GM19397 (cell line): ENCODE data around the gene SLC7A5.
"Not testable (repeated sequence)": the region's sequence is repeated elsewhere in the genome, so short reads cannot be mapped to it uniquely, and the experiment has no call there.

Experiments
- ATAC-seq: cut with Tn5 transposase; IDR thresholded peaks from one replicate; pipeline ENCODE4 v1.9.1; 2021; ENCODE audit warnings: mild to moderate bottlenecking, moderate library complexity; ENCODE audit not compliant: unreplicated experiment

Gene SLC7A5

DNA sequence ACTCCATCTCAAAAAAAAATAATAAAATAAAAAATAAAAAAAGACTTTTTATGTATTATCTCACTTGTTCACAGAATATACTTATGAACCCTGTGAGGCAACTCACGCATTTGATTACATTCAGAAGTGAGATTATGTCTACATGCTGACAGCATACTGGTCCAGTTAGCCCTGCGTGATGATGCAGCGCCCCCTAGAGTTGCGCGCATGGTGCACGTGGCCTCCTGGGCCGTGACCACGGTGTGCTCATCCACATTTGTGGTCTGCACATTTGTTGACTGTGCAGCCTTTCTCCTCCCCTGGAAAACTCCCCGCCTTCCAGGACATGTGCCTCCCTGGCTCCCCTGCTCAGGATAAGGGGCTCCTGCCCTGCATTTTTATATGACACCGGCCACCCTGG lies 20.5 kb upstream of the SLC7A5 start:
- ATAC-seq: not testable (repeated sequence)

DNA sequence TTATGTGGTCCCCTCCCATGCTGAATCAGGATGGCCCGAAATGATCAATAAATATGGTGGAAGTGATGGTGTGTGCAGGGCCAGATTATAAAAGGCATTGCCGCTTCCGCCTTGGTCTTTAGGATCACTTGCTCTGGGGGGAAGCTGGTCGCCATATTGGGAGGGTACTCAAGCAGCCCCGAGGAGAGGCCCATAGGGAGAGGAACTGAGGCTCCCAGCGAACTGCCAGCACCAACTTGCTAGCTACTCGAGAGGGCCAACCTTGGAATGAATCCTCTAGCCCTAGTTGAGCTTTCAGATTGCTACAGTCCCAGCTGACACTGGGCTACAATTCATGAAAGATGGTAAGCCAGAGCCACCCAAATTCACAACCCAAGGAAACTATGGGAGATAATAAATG lies 19.0 kb upstream of the SLC7A5 start:
- not testable (repeated sequence) for ATAC-seq

DNA sequence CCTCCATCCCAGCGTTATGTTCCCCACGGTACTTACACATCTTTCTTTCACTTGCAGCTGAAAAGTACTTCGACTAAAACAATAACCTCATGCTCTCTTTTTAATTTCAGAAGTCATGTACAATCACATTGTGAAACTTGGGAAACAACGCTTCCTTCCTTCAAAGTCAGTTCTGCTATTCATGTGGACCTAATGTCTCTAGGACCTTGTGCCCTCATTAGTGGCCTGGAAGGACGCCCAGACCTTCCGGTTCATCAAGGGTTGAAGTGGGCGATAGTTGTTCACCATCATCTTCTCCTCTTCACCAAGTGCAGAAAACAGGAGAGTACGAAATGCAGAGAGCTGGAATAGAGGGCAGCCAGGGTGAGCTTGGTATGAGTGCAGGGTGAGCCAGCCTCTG lies 18.6 kb upstream of the SLC7A5 start:
- not testable (repeated sequence) for ATAC-seq

DNA sequence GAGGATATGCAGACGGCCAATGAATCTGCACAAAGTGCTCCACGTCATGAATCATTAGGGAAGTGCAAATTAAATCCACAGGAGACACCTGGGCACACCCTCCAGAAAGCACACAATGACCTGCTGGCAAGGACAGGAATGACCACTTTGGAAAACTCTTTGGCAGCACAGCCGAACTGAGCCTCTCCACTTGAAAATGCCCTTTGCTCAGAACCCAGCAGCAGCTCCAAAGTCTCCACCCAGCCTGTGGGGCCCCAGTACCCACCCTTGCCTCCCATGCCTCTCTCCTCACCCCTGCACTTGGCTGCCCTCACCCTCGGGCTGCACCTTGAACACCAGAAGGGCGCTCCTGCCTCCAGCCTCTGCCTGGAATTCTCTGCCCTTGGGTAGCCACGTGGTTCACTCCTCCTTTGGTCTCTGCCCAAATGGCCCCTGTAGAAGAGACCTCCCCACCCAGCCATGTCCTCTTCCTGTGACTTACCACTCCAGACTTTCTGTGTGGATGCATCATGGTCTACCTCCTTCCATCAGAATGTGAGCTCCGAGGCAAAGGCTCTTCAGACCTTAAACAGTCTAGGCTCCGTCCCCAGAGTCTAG lies 16.2 kb upstream of the SLC7A5 start:
- ATAC-seq: not testable (repeated sequence)

DNA sequence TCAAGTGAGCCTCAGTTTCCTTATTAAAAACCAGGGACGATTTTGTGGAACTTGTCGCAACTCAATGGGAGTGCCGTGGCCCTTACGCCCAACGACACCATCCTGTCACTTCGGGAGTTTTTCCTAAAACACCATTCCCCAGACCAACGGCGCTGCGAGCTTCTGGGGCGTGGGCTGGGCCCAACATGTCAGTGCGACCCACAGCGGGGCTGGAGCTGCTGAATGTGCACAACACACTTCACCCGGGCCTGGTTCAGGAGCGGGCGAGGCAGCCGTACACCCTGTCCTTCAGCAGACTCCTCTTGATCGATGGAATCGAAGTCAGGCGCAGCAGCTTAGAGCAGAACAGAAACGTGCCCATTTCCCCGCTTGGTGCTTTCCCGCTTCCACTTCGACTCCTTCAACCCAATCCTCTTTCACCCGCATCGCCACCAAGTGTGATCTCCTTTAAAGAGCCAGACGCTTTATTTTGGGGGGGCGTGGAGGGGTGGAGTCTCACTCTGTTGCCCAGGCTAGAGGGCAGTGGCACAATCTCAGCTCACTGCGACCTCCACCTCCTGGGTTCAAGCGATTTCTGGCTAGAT lies 13.2 kb upstream of the SLC7A5 start:
- no peak for ATAC-seq

DNA sequence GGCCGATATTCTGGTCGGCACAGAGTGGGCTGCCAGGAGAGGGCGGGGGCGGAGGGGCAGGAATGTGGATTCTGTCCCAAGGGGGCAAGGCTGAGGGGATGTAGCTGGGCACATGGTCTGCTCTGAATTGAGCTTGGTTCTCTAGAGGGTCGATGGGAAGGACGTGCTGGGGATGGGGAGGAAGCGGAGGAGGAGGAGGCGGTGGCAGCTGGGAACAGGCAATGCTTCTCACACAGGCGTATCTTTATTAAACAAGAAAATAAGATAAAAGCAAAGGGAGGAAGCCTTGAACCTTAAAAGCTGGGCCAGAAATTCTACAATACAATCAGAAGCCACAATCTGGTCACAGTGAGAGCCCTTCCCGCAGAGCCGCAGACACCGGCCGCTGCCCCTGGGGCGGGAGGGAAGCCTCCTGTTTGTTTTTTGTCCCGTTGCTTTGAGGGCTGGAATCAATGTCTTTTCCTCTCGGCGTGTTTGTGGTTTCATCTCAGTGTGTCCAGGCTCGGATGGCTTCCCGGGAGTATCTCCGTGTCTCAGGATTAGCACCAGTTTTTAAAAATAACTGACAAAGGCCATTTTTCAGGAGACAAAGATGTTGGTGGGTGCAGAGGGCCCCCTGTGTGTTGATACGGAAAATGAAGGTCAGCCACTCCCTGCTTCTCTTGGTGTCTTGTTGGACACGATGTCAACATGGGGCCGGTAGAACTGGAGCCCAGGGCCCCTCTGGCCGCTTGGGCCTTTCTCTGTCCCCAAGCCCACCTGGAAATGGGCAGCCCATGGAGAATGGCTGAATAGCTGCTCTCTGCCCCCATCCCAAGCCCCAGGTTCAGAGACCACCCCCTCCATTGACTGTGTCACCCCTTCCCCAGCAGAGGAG lies 12.3 kb upstream of the SLC7A5 start:
- ATAC-seq: no peak

DNA sequence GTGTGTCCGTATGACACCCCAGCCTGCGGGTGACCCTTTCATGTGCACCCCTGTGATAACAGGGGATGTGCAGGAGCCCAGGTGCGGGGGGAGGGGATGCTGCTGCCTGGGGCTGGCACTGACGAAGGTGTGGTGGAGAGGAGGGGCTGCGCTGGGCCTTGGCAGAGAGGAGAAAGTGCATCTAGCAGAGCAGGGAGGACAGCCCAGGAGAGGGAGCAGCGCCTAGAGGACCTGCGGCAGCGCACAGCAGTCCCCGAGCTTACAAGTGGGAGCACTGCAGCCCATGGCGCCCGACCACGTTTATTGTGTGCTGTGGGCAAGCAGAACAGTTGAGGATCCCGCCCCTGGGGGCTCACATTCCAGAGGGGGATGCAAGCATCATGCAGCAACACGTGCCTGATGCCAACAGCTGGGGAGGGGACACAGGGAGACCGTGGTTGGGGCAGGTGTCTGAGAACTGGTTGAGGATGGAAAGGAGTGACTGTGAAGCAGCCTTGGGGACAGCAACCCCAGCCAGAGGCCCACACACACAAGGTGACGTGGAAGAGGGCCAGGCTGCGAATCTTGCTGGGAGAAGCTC lies 10.9 kb upstream of the SLC7A5 start:
- ATAC-seq: no peak

DNA sequence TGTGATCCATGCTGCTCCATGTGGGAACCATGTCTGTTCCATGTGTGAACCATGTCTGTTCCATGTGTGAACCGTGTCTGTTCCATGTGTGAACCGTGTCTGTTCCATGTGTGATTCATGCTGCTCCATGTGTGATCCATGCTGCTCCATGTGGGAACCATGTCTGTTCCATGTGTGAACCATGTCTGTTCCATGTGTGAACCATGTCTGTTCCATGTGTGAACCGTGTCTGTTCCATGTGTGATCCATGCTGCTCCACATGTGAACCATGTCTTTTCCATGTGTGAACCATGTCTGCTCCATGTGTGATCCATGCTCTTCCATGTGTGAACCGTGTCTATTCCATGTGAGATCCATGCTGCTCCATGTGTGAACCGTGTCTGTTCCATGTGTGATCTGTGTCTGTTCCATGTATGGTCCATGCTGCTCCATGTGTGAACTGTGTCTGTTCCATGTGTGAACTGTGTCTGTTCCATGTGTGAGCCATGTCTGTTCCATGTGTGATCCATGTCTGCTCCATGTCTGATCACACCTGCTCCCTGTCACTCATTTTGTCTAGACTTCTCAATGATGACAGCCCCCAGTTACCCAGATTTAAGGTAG lies 10.2 kb upstream of the SLC7A5 start:
- ATAC-seq: not testable (repeated sequence)

DNA sequence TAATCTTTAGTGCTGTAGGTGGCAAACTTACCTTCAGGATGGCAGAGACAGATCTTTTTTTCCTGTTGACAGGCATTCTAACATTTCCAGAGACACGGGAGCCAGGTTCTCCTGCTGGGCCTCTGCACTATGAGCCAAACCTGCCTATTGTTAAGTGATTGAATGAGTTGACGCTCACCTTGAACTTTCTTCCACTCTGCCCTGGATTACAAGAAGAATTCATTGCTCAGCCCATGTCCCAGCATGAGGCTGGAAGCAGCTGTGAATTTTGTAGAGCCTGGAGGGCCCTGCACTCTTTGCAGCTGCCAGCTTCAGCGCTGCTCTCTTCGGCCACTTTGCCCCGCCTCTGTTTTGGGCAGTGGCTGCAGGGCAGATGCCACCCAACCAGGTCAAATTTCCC lies 9.4 kb upstream of the SLC7A5 start:
- ATAC-seq: no peak

DNA sequence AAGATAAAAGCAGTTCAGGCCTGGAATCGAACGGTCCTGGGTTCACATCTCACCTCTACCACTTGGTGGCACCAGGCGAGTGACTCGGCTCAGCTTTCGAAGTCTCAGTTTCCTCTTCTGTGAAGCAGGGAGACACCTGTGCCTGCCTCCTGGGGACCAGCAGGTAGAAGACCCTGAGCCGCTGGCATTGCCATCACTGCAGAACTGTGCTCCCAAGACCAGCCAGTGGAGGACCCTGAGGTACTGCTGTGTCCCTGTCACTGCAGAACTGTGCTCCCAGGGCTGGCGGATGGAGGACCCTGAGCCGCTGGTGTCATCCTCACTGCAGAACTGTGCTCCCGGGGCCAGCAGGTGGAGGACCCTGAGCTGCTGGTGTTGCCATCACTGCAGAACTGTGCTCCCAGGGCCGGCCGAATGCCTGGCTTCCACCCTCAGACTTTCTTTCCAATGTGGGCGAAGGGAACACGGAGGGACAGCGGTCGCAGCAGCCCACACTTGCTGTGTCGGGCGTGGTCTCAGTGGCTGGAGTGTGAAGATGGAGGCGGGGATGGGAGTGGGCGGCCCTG lies 8.7 kb upstream of the SLC7A5 start:
- no peak for ATAC-seq

DNA sequence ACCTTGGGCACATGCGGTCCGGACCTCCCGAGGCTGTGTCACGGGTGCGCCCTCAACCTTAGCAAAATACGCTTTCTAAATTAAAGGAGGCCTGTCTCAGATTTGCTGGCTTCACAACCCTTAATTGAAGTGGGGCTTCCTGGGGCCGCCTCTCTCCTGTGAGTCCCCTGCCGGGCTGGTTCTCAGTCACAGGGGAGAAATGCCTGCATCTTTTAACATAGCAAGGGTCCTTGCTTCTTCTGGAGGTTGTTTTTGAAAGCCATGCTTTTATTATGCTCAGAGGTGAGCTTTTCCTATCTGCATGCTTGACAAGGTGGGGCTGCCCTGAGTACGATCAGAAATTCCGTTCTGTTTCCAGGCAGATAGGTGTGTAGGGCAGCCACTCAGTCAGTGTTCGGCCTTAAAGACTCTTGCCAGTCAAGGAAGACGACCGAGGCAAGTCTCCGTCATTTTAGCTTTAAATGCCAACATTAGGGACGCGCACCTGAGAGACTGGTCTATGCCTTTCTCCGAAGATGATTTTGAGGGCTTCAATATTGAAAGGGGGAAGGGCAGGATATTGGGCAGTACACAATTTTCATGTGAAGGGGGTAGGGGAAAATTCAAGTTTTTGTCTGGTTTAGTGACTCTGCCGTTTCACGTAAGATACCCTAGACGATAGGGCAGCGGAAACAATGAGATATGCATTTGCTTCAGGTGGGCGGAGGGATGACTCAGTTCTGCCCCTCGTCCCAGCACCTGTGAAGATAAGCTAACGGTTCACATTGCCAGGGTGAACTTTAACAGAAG lies 5.5 kb upstream of the SLC7A5 start:
- no peak for ATAC-seq

DNA sequence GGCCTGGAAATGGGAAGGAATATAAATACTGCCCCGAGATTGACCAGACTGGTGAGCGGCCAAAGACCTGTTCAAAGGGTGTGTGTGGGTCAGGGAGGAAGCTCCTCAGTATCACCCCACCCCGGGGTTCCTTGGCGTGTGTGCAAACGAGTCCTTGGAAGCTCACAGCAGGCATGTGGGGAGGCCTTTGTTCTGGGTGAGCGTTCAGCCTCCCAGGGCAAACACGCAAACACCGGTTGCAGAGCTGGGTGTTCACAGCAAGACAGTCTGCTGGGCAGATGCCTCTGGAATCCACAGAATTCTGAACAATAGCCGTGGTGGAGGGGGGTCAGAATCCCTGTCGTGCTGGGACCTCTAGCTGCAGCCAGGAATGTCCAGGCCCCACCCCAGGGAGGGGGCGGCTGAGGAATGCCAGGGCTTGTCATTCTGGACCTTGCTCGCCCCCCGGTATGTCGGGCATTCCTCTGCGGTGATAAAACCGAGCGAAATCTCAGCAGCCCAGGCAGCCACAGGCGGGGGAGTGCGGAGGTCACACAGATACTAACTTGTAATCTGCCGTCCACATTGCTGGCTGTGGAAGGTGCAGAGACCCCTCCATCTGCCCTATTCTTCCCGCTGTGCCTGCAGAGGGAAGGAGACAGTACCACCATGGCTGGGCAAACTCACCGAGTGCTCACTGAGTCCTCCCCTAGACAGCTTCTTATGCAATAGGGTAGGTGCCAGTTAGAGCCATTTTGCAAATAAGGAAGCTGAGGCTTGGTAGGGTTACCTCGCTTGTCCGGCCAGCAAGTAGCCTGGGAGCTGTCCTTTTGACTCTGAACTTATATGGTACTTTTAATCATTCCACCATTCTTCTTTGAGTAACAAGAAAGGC lies 1.3 kb upstream of the SLC7A5 start:
- ATAC-seq: not testable (repeated sequence)

DNA sequence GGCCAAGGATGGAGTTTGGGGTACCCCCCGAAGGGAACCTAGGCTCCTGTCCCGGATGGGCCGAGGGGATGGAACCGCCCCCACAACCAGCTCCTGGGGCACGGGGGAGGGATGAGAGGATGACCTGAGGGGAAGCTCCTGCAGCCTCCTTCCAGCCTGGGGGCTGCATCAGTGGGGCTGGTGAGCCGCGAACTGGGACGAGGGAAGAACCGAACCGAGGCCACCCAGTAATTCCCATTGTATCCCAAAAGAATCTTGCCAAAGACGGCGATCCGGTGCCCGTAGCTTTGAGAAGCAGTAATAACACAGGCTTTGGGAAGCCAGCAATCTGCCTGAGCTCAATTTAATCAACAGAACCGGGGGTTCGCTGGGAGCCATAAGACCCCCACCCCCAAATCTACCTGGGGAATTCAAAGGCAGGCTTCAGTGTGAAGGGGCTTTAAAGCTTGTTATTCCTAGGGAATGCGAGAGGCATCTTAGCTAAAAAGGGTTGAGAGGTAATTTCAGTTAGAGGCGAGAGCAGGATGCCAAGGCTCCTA lies 641 bp upstream of the SLC7A5 start:
- ATAC-seq: not testable (repeated sequence)

DNA sequence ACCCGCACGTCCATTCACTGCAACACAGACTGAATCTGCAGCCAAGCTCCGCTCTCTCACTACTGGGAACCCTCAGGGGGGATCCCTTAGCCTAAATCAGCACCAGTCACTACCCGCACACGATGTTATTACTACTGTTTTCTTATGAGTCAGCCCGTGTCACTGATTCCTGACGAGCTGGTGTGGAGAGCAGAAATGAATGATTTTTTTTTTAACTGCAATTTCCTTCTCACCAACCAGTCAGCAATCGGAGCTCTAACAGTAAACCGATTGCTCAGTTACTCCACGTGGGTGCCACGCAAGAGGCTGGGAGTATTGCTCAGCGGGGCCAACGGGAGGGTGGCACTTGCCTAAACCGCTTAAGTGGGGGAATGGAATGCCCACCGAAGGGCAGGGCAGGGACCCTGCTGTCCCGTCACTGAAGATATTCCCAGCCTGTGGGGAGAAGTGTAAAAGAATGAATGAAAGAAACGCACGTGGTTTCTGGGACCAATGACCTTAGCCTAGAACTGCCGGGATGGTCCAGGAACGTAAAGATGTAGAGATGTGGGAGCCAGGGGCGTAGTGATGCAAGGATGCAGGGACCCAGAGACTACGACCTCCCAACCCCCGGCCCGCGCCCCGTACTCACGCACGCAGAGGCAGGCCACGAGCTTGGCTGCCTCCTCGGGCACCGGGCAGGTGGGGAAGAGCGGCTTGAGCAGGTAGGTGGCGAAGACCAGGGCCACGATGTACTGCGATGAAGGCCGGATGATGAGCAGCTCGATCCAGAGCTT lies 865 bp downstream of the SLC7A5 start:
- ATAC-seq: not testable (repeated sequence)

DNA sequence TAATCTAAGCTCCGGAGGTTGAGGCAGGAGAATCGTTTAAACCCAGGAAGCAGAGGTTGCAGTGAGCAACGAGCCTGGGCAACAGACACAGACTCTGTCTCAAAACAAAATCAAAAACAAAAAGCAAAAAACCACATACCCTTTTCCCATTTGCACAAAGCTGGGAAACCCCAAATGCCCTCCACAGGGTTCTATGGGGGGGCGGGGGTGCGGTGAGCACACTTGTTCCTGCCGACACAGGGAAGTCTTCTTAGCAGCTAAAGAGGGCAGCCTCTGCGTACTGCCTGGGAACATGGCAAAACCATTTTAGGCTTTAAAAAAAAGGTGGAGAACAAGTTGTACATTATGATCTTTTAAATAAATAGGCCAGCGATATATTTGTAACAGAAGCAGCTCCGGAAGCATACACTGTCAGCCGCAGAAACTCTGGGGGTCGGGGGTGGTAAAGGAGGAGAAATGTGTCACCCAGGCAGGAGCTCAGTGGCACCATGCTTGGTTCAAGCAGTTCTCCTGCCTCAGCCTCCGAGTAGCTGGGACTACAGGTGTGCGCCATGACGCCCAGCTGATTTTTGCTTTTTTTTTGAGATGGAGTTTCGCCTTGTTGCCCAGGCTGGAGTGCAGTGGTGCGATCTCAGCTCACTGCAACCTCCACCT lies 3.3 kb downstream of the SLC7A5 start:
- ATAC-seq: not testable (repeated sequence)

DNA sequence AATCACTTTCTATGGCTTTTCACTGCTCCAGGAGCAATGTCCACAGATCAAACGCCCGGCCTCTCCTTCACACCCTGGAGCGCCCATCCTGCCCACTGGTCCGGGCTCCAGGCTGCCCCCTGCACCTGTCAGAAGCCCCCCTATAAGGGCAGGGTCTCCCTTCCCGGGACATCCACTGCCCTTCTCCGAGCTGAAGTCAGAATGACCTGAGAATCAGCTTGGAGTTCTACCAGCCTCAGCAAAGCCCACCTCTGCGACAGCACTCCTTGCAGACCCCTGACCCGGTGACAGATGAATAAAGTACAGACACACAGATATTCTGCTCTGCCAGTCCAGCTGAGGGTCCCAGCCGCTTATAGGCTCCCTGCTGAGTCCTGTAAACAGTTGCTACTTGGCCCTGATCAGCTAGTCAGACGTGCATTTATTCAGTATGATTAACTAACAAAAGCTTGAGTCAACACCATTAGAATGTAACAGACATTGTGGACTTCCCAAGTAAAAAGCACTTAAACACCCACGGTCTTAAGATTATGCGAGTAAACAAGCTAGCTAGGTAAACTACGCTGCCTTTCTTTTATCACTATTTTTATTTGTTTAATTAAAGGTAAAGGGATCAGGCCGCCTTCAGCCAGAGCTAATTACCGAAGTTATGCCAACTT lies 4.8 kb downstream of the SLC7A5 start:
- no peak for ATAC-seq

DNA sequence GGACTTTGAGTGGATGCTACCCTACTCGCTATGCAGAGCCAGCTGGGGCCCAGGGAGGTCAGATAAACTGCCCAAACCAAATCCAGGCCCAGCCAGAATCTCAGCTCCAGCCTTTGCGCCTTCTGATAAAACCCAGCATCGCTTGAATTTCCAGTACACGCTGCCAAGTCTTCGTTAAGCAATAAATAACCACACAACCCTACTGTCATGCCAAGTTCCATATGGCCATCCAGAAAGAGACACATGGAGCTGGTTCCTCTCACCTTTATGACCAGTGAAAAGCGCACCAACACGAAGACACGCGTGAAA lies 6.0 kb downstream of the SLC7A5 start:
- not testable (repeated sequence) for ATAC-seq
